GM18867 (cell line): Measurements from ENCODE around the gene PRKCQ.
"Not testable (repeated sequence)": the region's sequence is repeated elsewhere in the genome, so short reads cannot be mapped to it uniquely, and the experiment has no call there.

Experiments used
- ATAC-seq: cut with Tn5 transposase; IDR thresholded peaks from one replicate; pipeline ENCODE4 v1.9.1; 2021; ENCODE audit warnings: mild to moderate bottlenecking, moderate library complexity; ENCODE audit not compliant: unreplicated experiment

The PRKCQ gene

GRCh38 chr10:6494936-6495592 is 85.0 kb downstream of the PRKCQ start:
- ATAC-seq, result no peak

GRCh38 chr10:6494442-6494819 is 85.6 kb downstream of the PRKCQ start:
- no peak for ATAC-seq

- no peak for ATAC-seq
Measured at GRCh38 chr10:6493521-6494441, 86.3 kb downstream of the PRKCQ start.

GRCh38 chr10:6492896-6493295 is 87.2 kb downstream of the PRKCQ start:
- no peak for ATAC-seq

GRCh38 chr10:6491841-6492609 is 88.1 kb downstream of the PRKCQ start:
- peak; percentile 80 for ATAC-seq

GRCh38 chr10:6490614-6491013 is 89.5 kb downstream of the PRKCQ start:
- no peak for ATAC-seq

- ATAC-seq, result no peak
Measured at GRCh38 chr10:6487920-6488319, 92.2 kb downstream of the PRKCQ start.

- ATAC-seq, result no peak
Measured at GRCh38 chr10:6486309-6486708, 93.8 kb downstream of the PRKCQ start.

GRCh38 chr10:6482737-6483357 is 97.2 kb downstream of the PRKCQ start:
- ATAC-seq, result no peak

GRCh38 chr10:6478722-6479121 is 101.4 kb downstream of the PRKCQ start:
- ATAC-seq, result no peak

GRCh38 chr10:6476989-6477388 is 103.1 kb downstream of the PRKCQ start:
- ATAC-seq, result no peak

- ATAC-seq, result no peak
Measured at GRCh38 chr10:6474871-6475270, 105.2 kb downstream of the PRKCQ start.

GRCh38 chr10:6473901-6474370 is 106.1 kb downstream of the PRKCQ start:
- ATAC-seq, result peak; percentile 71

GRCh38 chr10:6473430-6473829 is 106.6 kb downstream of the PRKCQ start:
- ATAC-seq, result no peak

- not testable (repeated sequence) for ATAC-seq
Measured at GRCh38 chr10:6472710-6473005, 107.4 kb downstream of the PRKCQ start.

GRCh38 chr10:6470894-6471618 is 109.0 kb downstream of the PRKCQ start:
- no peak for ATAC-seq

GRCh38 chr10:6469661-6470060 is 110.4 kb downstream of the PRKCQ start:
- ATAC-seq, result no peak

- ATAC-seq, result no peak
Measured at GRCh38 chr10:6465854-6466601, 114.0 kb downstream of the PRKCQ start.

- no peak for ATAC-seq
Measured at GRCh38 chr10:6465437-6465836, 114.6 kb downstream of the PRKCQ start.
